WI38 (cell line): ENCODE results near the gene EIF4EBP3.
A peak's percentile ranks its signal among the peaks of the same experiment; 100 is the strongest.

Experiments
- H3K4me3 ChIP-seq: 2 replicates; pipeline ENCODE4 v1.5.1; 2011; ENCODE audit warnings: low read depth, mild to moderate bottlenecking, control low read depth, low read length
- TF ChIP-seq, protein P1 (sequence below): IDR thresholded peaks from 2 replicates; pipeline ENCODE4 v1.5.1; 2012; ENCODE audit warnings: low read depth, mild to moderate bottlenecking, control low read depth, low read length

EIF4EBP3 gene

DNA sequence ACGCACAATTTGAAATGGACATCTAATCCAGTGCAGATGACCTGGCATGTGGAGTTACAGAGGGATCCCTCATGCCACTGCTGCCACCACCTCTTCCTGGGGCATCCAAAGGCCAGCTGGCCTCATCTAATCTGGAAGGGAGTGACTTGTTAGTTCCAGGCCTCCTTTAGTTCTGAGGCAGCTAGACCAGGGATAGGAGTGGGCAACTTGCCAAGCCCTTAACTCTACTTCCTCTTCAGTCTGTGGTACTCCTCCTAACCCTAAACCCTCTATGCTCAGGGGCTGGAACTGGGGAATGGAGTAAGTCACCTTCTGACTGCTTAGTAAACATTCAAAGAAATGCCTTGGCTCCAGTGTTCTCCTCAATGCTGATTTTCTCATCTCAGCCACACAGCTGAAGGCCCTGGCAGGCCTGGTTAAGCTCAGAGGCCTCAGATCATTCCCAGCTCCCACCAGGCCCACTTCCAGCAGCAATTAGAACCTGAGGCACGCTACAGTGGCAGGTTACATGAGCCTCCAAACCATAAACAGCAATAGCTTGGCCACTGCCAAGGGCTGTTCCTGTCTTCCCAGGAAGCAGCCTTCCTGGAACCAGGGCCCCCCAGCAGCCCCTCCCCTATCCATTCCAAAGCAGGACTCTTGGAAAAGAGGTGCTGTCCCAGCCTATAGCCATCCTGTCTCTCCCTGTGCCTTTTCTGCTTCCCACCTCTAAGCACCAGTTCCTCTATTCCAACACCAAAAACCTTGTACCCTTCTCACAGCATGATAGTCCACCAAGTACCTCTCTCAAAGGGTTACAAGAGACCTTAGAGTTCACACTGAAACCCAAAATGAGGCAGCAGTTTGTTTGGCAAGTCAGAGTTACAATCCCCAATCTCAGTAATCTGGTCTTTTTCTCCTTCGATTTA, 2.0 kb downstream of the EIF4EBP3 start:
- H3K4me3 ChIP-seq, result no peak overlapping the region
- TF ChIP-seq, protein P1, sequence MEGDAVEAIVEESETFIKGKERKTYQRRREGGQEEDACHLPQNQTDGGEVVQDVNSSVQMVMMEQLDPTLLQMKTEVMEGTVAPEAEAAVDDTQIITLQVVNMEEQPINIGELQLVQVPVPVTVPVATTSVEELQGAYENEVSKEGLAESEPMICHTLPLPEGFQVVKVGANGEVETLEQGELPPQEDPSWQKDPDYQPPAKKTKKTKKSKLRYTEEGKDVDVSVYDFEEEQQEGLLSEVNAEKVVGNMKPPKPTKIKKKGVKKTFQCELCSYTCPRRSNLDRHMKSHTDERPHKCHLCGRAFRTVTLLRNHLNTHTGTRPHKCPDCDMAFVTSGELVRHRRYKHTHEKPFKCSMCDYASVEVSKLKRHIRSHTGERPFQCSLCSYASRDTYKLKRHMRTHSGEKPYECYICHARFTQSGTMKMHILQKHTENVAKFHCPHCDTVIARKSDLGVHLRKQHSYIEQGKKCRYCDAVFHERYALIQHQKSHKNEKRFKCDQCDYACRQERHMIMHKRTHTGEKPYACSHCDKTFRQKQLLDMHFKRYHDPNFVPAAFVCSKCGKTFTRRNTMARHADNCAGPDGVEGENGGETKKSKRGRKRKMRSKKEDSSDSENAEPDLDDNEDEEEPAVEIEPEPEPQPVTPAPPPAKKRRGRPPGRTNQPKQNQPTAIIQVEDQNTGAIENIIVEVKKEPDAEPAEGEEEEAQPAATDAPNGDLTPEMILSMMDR, result no peak

DNA sequence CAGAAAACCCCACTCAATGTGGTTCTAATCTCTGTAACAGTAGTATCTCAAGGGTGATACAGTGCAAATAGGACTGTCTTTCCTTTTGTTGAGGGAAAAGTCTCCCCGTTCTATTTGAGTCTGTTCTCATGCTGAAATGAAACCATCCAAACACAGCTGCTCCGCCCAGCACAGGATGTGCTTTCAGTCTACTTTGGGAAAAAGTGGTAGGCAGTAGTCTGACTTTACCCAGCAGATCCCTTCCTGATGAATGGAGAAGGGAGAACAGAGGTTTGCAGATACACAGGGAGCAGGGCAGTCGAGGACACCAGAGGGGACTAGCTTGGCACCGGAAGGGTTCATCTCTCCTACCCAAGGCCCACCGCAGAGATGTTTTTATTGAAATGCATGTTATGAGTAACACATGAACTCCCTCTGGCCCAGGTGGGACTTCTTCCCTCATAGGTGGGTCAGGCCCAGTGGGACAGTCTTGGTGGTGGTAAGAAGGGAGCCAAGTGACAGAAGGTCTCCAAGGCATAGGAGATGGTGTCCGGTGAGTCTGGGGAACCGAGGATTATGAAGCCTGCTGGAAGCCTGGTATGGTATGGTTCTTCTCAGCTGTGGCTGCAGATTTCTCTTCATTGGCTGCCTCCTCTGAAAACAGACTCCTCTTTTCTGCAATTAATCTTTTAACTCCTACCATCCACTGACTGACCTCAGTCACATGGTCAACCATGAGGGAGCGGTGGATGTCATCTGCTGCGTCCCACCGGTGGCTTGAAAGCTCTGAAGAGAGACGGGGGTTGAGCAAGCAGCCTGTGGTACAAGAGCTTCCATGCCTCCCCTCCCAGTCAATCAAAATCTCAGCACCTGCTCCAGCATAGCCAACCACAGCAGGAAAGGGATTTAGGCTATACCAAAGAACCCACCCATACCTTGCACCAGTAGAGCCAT, 3.0 kb downstream of the EIF4EBP3 start:
- TF ChIP-seq, protein P1, result no peak
- H3K4me3 ChIP-seq, result no peak overlapping the region

DNA sequence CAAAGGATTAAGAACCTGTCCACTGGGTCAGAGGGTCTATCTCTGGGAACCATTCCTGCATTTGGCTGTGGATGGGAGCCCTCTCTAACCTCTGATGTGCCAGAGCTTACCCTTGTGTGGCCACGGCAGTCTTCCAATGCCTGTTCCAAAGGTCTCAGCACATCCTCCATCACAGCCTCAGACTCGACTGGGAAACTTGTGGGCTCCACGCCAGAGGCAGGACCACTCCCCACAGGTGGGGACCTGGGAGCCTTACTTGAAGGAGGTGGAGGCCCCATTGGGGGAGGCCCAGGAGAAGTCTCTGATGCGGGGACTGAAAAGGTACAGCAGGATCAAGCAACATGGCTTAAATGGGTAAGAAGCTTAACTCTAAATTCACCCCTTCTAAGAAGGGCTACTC, 4.4 kb downstream of the EIF4EBP3 start:
- TF ChIP-seq, protein P1, result no peak
- no peak overlapping the region for H3K4me3 ChIP-seq

DNA sequence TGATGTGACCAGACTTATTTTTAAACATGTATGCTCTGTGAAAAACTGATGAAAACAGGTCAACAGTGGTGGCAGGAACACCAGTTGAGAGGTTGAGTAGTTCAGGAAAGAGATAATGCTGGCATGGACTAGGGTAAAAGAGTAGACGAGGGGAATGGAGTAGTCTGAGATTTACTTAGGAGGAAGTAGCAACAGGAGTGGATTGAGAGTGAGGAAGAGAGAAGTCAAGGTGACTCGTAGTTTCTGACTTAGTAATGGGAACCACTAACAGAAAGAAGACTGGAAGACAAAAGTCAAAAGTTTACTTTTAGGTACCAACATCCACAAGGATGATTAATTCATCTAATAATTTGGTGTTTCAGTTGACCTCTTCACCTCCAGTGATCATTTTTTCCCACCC, 6.2 kb downstream of the EIF4EBP3 start:
- TF ChIP-seq, protein P1, result no peak
- no peak overlapping the region for H3K4me3 ChIP-seq

DNA sequence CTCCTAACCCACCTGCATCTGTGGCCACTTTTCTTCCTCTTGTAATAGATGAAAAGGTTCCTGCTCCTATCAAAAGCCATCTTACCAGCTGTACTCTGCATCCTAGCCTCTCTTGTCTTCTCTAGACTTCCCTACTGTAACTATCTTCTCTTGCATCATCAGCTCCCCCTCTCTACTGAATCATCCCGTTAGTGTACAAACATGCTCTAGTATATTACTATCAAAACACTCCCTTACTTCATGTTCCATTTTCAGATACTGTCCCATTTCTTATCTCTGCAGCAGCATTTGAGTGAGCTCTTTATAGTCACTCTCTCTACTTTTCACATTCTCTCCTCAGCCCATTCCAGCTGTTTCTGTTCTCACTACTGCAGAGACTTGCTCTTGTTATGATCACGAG, 7.0 kb downstream of the EIF4EBP3 start:
- TF ChIP-seq, protein P1, result no peak
- no peak overlapping the region for H3K4me3 ChIP-seq

DNA sequence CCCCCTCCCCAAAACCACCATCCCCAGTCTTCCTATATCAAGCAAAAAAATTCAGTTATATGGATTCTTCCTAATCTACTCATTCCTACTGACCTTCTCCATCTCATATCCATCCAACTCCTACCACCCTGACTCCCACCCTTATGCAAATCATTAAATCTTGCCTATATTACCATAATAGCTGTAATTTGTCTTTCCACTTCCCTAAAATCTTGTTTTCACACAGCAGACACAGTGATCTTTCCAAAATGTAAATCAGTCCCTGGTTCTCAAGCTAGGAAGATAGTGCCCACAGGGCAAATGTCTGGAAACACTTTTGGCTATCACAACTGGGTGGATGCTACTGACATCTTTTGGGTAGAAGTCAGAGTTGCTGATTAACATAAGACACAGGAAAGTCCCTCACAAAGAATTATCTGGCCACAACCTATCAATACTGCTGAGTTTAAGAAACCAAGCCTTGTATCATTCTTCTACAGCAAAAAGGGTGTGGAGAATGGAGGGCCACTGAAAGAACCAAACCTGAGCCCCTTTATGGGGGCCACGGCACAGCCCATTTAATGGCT, 8.4 kb downstream of the EIF4EBP3 start:
- TF ChIP-seq, protein P1, result no peak
- H3K4me3 ChIP-seq, result peak overlapping the region; percentile 82
